Measurements from ENCODE around the gene ASH1L.
"Not testable (repeated sequence)": the region's sequence is repeated elsewhere in the genome, so short reads cannot be mapped to it uniquely, and the experiment has no call there.

ASH1L gene

DNA sequence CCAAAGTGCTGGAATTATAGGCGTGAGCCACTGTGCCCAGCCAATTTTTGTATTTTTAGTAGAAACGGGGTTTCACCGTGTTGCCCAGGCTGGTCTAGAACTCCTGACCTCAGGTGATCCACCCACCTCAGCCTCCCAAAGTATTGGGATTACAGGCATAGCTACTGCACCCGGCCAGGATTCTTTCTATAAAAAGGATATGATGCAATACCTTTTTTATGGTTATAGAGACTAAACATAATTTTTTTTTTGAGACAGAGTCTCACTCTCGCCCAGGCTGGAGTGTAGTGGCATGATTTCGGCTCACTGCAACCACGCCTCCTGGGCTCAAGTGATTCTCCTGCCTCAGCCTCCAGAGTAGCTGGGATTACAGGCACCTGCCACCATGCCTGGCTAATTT is 233.7 kb downstream of the ASH1L start:
- not testable (repeated sequence) for DNase-seq (ENCODE audit: low read depth)

GRCh38 chr1:155327981-155328380 is 234.6 kb downstream of the ASH1L start:
- no peak for DNase-seq (ENCODE audit: low read depth)

DNA sequence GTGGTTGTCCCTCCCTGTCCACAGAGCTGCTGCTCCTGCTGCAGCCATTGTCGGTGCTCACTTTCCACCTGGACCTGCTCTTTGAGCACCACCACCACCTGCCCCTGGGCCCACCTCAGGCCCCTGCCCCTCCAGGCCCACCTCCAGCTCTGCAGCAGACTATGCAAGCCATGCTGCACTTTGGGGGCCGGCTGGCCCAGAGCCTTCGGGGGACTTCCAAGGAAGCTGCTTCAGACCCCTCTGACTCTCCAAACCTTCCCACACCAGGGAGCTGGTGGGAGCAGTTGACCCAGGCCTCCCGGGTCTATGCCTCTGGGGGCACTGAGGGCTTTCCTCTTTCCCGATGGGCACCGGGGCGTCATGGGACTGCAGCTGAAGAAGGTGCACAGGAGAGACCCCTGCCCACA is 236.0 kb downstream of the ASH1L start:
- no peak for DNase-seq (ENCODE audit: low read depth)

GRCh38 chr1:155326020-155326526 is 236.5 kb downstream of the ASH1L start:
- no peak for DNase-seq (ENCODE audit: low read depth)

DNA sequence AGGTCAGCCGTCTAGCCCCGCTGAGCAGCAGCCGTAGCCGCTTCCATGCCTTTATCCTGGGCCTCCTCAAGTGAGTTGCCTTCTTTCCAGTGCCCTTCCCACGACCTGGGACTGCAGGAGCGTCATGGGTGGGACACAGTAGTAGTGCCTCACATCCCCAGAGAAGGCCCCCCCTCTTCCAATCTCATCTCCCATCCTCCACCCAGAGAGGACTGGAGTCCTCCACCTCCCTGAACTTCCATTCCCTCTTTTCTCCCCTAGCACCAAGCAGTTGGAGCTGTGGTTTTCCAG is 237.1 kb downstream of the ASH1L start:
- no peak for DNase-seq (ENCODE audit: low read depth)

- no peak for DNase-seq (ENCODE audit: low read depth)
Observed at GRCh38 chr1:155324717-155325602, 237.6 kb downstream of the ASH1L start.

DNA sequence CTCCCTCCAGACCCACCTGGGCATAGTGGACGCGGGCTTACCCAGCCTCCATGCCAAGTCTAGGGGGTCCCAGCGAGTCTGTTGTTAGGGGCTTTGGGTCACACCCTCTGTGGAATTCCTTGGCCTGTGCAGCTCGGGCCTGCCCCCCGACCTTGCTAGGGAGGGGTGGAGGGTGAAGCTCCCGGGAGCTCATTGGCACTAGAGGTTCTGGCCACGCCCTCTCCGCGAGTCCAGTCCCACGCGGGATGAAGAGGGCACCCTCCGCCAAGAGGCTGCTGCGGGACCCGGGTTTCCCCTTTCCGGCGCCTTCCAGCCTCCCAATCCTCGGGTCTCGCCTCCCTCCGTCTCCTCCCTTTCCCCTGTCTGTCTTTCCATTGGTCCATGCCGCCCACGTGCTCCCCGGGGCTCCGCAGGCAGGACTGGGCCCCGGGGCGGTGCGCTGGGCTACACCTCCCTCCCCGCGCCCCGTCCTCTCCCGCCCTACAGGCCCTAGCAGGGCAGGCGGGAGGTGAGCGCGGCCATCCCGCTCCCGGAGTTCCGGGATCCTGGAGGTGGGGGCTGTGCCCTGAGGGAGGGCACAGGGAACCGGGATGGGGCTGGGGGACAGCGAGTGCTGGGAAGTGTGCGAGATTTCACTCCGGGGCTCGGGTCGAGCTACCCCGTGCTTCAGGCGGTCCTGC is 238.4 kb downstream of the ASH1L start:
- peak; percentile 74 for DNase-seq (ENCODE audit: low read depth)

DNA sequence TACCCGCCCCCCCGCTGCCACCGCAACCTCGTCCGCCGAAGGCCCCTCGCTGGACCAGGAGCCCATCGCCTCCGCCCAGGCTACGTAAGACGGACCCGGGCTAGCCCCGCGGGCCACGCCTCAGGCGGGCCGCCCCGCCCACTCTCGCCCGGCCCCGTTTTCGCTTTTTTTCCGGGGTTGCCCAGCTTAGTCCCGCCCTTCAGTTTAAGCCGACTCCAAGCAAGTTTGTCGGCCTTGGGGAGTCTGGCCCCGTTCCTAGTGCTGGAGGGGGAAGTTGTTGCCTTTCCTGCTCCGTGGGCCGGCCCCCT is 238.9 kb downstream of the ASH1L start:
- DNase-seq (ENCODE audit: low read depth): peak; percentile 68

GRCh38 chr1:155322953-155323728 is 239.5 kb downstream of the ASH1L start:
- peak; percentile 76 for DNase-seq (ENCODE audit: low read depth)

GRCh38 chr1:155322571-155322952 is 240.0 kb downstream of the ASH1L start:
- DNase-seq (ENCODE audit: low read depth): no peak

- DNase-seq (ENCODE audit: low read depth): no peak
Observed at GRCh38 chr1:155321639-155322503, 240.7 kb downstream of the ASH1L start.

- DNase-seq (ENCODE audit: low read depth): peak; percentile 51
Observed at GRCh38 chr1:155320661-155321617, 241.7 kb downstream of the ASH1L start, which contains the start of gene RUSC1. Gene RUSC1, plus strand, starts transcription at chr1:155320894. Its CDS starts 880 bp downstream, at chr1:155321774.

- no peak for DNase-seq (ENCODE audit: low read depth)
Observed at GRCh38 chr1:155320252-155320651, 242.4 kb downstream of the ASH1L start.

GRCh38 chr1:155319536-155319935 is 243.1 kb downstream of the ASH1L start:
- DNase-seq (ENCODE audit: low read depth): no peak

DNA sequence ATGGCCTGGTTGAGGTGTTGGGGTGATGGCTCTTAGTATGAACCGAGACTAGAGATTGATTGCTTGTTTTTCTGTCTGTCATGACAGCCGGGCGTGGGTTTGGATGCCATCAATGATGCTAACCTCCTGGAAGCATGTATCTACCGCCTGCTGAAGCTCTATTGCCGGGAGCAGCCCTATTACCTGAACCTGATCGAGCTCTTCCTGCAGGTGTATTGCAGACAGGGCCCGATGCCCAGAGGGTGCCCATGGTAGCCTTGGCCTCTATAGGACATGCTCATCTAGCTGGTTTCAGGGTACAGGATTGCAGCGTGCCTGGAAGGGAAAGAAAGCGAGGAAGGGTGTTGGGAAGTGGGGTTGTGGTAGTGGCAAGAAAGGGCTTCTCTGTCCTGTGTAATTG is 244.5 kb downstream of the ASH1L start:
- no peak for DNase-seq (ENCODE audit: low read depth)

DNA sequence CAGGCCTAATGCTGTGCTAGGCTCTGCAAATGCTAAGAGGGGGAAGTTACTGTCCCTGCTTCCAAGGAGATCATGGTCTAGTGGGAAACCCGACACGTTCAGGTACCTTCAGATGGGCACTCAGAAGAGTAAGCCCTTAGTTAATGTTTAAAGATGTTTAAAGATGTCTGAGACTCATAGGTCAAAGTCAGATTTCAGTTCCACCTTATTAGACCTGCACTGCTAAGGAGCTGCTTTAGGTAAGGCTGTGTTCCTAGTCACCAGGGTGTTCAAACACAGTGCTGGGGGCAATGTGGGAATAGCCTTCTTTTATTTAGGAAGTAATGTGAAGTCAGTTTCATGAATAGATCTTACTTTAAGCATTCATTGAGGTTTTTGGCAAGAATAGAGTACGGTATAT is 245.7 kb downstream of the ASH1L start:
- no peak for DNase-seq (ENCODE audit: low read depth)

DNA sequence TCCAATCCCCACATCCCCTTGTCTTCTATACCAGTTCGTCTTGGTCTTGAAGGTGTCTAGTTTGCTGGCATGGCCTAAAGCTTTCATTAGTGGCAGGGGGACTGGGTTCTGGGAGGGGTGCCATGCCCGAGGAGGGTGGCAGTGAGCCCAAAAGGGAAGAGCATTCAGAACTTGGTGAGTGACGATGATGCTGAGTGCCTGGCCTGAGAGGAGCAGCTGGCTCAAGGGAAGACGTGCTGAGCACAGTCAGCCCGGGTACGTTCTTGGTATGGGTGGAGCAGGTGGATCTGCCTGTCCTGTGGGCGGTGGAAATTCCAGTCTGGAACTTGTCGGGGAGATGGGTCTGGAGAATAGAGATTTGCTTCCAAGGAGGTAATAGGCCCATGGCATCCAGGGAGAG is 249.3 kb downstream of the ASH1L start:
- DNase-seq (ENCODE audit: low read depth): no peak

DNA sequence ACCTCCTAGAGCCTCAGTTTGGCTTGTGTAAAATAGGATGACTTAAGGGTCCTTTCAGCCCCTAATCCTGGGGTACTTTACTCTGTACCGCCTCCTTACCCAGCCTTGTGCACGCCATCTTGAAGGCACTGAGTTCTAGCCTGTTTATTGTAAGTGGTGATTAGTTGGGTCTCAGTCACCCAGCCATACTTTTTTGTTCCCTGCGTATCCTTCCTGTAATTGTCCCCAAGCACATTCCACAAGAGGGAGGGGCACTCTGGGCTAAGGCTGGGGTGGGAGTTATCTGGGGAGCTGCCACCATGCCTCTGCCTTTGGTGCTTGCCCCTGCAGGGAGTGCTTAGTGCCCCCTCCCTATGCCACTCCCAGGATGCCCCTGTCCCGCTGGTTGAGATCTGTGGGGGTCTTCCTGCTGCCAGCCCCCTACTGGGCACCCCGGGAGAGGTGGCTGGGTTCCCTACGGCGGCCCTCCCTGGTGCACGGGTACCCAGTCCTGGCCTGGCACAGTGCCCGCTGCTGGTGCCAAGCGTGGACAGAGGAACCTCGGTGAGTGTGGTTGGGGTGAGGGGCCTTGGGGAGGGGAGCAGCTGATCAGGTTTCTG is 253.1 kb downstream of the ASH1L start:
- no peak for DNase-seq (ENCODE audit: low read depth)

DNA sequence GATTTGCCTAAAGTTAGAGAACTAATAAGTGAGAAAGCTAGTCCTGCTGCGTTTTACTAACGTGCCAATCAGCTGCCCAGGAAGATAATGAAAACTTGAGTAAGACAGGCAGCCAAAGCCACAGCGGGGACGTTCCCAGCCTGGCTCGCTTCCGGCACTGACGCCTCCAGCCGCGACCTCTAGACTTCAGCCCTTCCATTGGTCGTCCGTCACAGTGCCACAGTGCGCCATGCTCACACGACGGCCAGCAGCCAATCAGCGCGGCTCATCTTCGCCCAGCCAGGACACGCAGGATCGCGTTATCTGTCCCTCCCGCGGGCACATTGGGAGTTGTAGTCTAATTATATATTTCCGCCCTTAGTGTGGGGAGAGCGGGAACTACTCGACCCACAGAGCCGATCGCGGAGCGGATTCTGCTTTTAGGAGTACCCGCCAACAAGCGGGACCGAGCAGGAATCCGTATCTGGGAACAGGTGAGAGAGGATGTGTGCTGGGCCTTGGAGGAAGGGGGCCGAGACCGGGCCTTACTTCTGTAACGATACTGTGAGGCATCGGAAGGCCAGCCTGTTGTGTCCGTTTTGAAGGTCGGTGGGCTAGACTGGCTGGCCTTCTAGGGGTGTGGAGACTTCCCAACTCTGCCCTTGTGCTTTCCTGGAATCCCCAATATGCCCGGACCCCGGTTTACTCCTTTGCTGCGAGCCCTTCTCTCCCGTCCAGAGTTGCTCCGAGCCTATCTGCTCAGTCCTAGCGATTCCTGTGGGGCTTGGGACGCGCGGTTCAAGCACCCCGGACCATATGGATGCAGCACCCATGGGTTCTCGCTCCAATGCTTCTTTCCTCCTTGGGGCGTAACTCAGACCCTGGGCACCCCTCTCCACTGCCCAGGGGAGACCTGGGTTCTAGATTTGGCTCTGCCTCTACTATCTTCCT is 253.8 kb downstream of the ASH1L start, which contains the start of gene FDPS:
Gene FDPS (plus strand): TSS at position 374 of the 930 bp plus-strand sequence. CDS start 924 bp downstream, outside the sequence.
- peak; percentile 93 for DNase-seq (ENCODE audit: low read depth)
